Neural progenitor cell (in vitro differentiated cells): ENCODE results near the gene FAF1. TPM values are rescaled to one million over a fixed set of nuclear protein-coding genes. Genes with fewer than 3 reads are reported as not detected.

Experiments
- DNase-seq: peaks from one replicate; pipeline ENCODE4 v3.0.0-alpha.2; 2016; ENCODE audit warnings: low spot score
- H2AFZ ChIP-seq: fragments of 200-600 bp; sonication (generic); replicated peaks from 2 replicates; pipeline ENCODE4 v1.6.1; 2016; ENCODE audit warnings: antibody characterized with exemption
- H3F3A ChIP-seq: fragments of 200-600 bp; sonication (generic); 2 replicates; pipeline ENCODE4 v1.6.1; 2016; ENCODE audit warnings: antibody characterized with exemption, low read depth
- H3K27ac ChIP-seq: fragments of 200-600 bp; sonication (generic); 2 replicates; pipeline ENCODE4 v1.5.1; 2016; ENCODE audit warnings: mild to moderate bottlenecking
- H3K27me3 ChIP-seq: fragments of 200-600 bp; sonication (generic); 2 replicates; pipeline ENCODE4 v1.6.1; 2016; ENCODE audit warnings: mild to moderate bottlenecking, moderate library complexity
- H3K36me3 ChIP-seq: fragments of 200-600 bp; sonication (generic); 2 replicates; pipeline ENCODE4 v1.5.1; 2016
- H3K4me1 ChIP-seq: fragments of 200-600 bp; sonication (generic); 2 replicates; pipeline ENCODE4 v1.6.1; 2016; ENCODE audit warnings: mixed run types
- H3K4me2 ChIP-seq: fragments of 200-600 bp; sonication (generic); 2 replicates; pipeline ENCODE4 v1.6.1; 2016
- H3K4me3 ChIP-seq: fragments of 200-600 bp; sonication (generic); 2 replicates; pipeline ENCODE4 v1.5.1; 2016
- H3K79me2 ChIP-seq: fragments of 200-600 bp; sonication (generic); 2 replicates; pipeline ENCODE4 v1.6.1; 2016; ENCODE audit warnings: low read depth
- H3K9ac ChIP-seq: fragments of 200-600 bp; sonication (generic); 2 replicates; pipeline ENCODE4 v1.6.1; 2016
- H3K9me3 ChIP-seq: fragments of 200-600 bp; sonication (generic); 2 replicates; pipeline ENCODE4 v1.5.1; 2016; ENCODE audit warnings: low read depth
- H4K20me1 ChIP-seq: fragments of 200-600 bp; sonication (generic); 2 replicates; pipeline ENCODE4 v1.6.1; 2016; ENCODE audit warnings: low read depth
- H3K27ac Mint-ChIP-seq: 3 replicates; pipeline ENCODE4 v1.8.0; 2021; ENCODE audit warnings: mixed read lengths
- H3K27me3 Mint-ChIP-seq: 2 replicates; pipeline ENCODE4 v1.8.0; 2022; ENCODE audit warnings: low read depth, mild to moderate bottlenecking, inconsistent platforms, moderate library complexity, mixed read lengths; ENCODE audit not compliant: insufficient read depth
- H3K36me3 Mint-ChIP-seq: 3 replicates; pipeline ENCODE4 v1.8.0; 2021; ENCODE audit warnings: mixed read lengths
- H3K4me1 Mint-ChIP-seq: 3 replicates; pipeline ENCODE4 v1.8.0; 2021; ENCODE audit warnings: mixed read lengths
- H3K4me3 Mint-ChIP-seq: 3 replicates; pipeline ENCODE4 v1.8.0; 2021; ENCODE audit warnings: mild to moderate bottlenecking, moderate library complexity, mixed read lengths
- H3K9me3 Mint-ChIP-seq: 3 replicates; pipeline ENCODE4 v1.8.0; 2020; ENCODE audit warnings: mixed read lengths
- CTCF ChIP-seq: fragments of 200-600 bp; sonication (generic); IDR thresholded peaks from 2 replicates; pipeline ENCODE4 v1.5.1; 2017; ENCODE audit warnings: antibody characterized with exemption, mild to moderate bottlenecking
- EZH2 ChIP-seq: fragments of 200-600 bp; sonication (generic); IDR thresholded peaks from 2 replicates; pipeline ENCODE4 v1.6.1; 2017; ENCODE audit warnings: antibody characterized with exemption, mild to moderate bottlenecking, moderate library complexity
- EZH2phosphoT487 ChIP-seq: fragments of 200-600 bp; sonication (generic); IDR thresholded peaks from 2 replicates; pipeline ENCODE4 v1.6.1; 2017; ENCODE audit warnings: antibody characterized with exemption
- total RNA-seq: library from RNA; depleted of rRNA; stranded (reverse); fragments of >200 nt; gene quantifications from 2 replicates; pipeline ENCODE4 v1.2.3, GENCODE V29; 2015; ENCODE audit warnings: low replicate concordance

The FAF1 gene
- total RNA-seq, 1 donor from 2014 or later = 103 TPM

GRCh38 chr1:50995651-50996050 is 35.6 kb upstream of the FAF1 start:
- no peak overlapping the region for H3K27ac ChIP-seq
- H3K27me3 Mint-ChIP-seq = peaks cover 4% of the 10 kb centered on the region
- no peak overlapping the region for H3K4me3 ChIP-seq
- H3K27me3 ChIP-seq = peaks cover 9% of the 10 kb centered on the region
- no peaks in the 10 kb centered on the region for H3K4me1 Mint-ChIP-seq
- H3K4me3 Mint-ChIP-seq = no peak overlapping the region
- no peaks in the 10 kb centered on the region for H3K9me3 ChIP-seq
- TF ChIP-seq EZH2phosphoT487 (no peak), CTCF (no peak), EZH2 (no peak)
- no peak overlapping the region for H2AFZ ChIP-seq
- H3K9ac ChIP-seq = no peak overlapping the region
- DNase-seq = no peak
- no peaks in the 10 kb centered on the region for H3K79me2 ChIP-seq
- H3K4me2 ChIP-seq = no peak overlapping the region
- H3K36me3 ChIP-seq = no peaks in the 10 kb centered on the region
- no peak overlapping the region for H3K27ac Mint-ChIP-seq
- H3F3A ChIP-seq = no peaks in the 10 kb centered on the region
- no peaks in the 10 kb centered on the region for H3K9me3 Mint-ChIP-seq
- no peaks in the 10 kb centered on the region for H3K36me3 Mint-ChIP-seq
- H3K4me1 ChIP-seq = no peaks in the 10 kb centered on the region
- H4K20me1 ChIP-seq = no peaks in the 10 kb centered on the region

- H3K9me3 ChIP-seq = no peaks in the 10 kb centered on the region
- H3F3A ChIP-seq = no peaks in the 10 kb centered on the region
- H3K9ac ChIP-seq = no peak overlapping the region
- Mint-ChIP-seq H3K27me3 (peaks cover 4% of the 10 kb centered on the region), H3K27ac (no peak overlapping the region), H3K36me3 (no peaks in the 10 kb centered on the region), H3K4me3 (no peak overlapping the region), H3K4me1 (no peaks in the 10 kb centered on the region), H3K9me3 (no peaks in the 10 kb centered on the region)
- no peak overlapping the region for H3K4me3 ChIP-seq
- no peak overlapping the region for H2AFZ ChIP-seq
- H3K79me2 ChIP-seq = no peaks in the 10 kb centered on the region
- no peaks in the 10 kb centered on the region for H3K4me1 ChIP-seq
- no peaks in the 10 kb centered on the region for H4K20me1 ChIP-seq
- H3K27ac ChIP-seq = no peak overlapping the region
- TF ChIP-seq CTCF (no peak), EZH2phosphoT487 (no peak), EZH2 (no peak)
- DNase-seq = no peak
- no peaks in the 10 kb centered on the region for H3K36me3 ChIP-seq
- peaks cover 9% of the 10 kb centered on the region for H3K27me3 ChIP-seq
- no peak overlapping the region for H3K4me2 ChIP-seq
Measured at GRCh38 chr1:50994997-50995396, 34.9 kb upstream of the FAF1 start.

GRCh38 chr1:50993645-50994044 is 33.6 kb upstream of the FAF1 start:
- H3K4me1 ChIP-seq = no peaks in the 10 kb centered on the region
- H4K20me1 ChIP-seq = no peaks in the 10 kb centered on the region
- H3K27me3 Mint-ChIP-seq = peaks cover 4% of the 10 kb centered on the region
- no peaks in the 10 kb centered on the region for H3K4me1 Mint-ChIP-seq
- H3K9me3 ChIP-seq = no peaks in the 10 kb centered on the region
- no peak overlapping the region for H3K4me2 ChIP-seq
- no peak overlapping the region for H3K9ac ChIP-seq
- no peaks in the 10 kb centered on the region for H3K36me3 ChIP-seq
- no peaks in the 10 kb centered on the region for H3K79me2 ChIP-seq
- H3K36me3 Mint-ChIP-seq = no peaks in the 10 kb centered on the region
- H3K27me3 ChIP-seq = peaks cover 9% of the 10 kb centered on the region
- H2AFZ ChIP-seq = no peak overlapping the region
- DNase-seq = no peak
- H3K9me3 Mint-ChIP-seq = no peaks in the 10 kb centered on the region
- no peaks in the 10 kb centered on the region for H3F3A ChIP-seq
- H3K4me3 ChIP-seq = no peak overlapping the region
- TF ChIP-seq EZH2phosphoT487 = no peak
- TF ChIP-seq EZH2 = no peak
- TF ChIP-seq CTCF = no peak
- H3K27ac ChIP-seq = no peak overlapping the region
- no peak overlapping the region for H3K27ac Mint-ChIP-seq
- H3K4me3 Mint-ChIP-seq = no peak overlapping the region
